Sciatic nerve (tissue), 2 donors: ENCODE data around the gene DRD2. TPM values are rescaled to one million over a fixed set of nuclear protein-coding genes. Genes with fewer than 3 reads are reported as not detected.
"Not testable (repeated sequence)": the region's sequence is repeated elsewhere in the genome, so short reads cannot be mapped to it uniquely, and the experiment has no call there.

Experiments used
- ATAC-seq: fragments of 200-7000 bp; cut with Tn5 transposase; one replicate; pipeline ENCODE4 v1.9.1; 2020; ENCODE audit warnings: mild to moderate bottlenecking, moderate library complexity
- DNase-seq: peaks from one replicate; pipeline ENCODE4 v3.0.0-alpha.2; 2020; ENCODE audit warnings: low spot score
- intact Hi-C: fragments of 100-400 bp; cut with DNase I; formaldehyde crosslinking; loops from one replicate; pipeline ENCODE4 v1.14.2; 2022
- total RNA-seq: library from RNA; stranded (reverse); fragmentation: NEBNext Ultra II Directional; extraction: Animal tissue kit (Norgen Biotek cat#: 25700); gene quantifications from one replicate; pipeline ENCODE4 v1.2.1, GENCODE V29; 2021
- donor health status: DM: no; HTN: no; CAD: no.
- donor health status: DM: no; HTN: no; CAD: no.

DRD2 gene
- 0.71 TPM for total RNA-seq

GRCh38 chr11:113475160-113475761, at the start of gene DRD2:
Gene DRD2 (minus strand): TSS chr11:113475398. CDS start chr11:113424651, 50,747 bp downstream.
- intact Hi-C loops = no loop called here
- DNase-seq (no peak), ATAC-seq (no peak)

GRCh38 chr11:113523906-113524305, 48.7 kb upstream of the DRD2 start:
- intact Hi-C loops, ATAC-seq, DNase-seq: not testable (repeated sequence)

- no peak for DNase-seq
- ATAC-seq = no peak
- intact Hi-C loops = no loop called here
Observed at GRCh38 chr11:113521737-113522517, 46.7 kb upstream of the DRD2 start.

DNA sequence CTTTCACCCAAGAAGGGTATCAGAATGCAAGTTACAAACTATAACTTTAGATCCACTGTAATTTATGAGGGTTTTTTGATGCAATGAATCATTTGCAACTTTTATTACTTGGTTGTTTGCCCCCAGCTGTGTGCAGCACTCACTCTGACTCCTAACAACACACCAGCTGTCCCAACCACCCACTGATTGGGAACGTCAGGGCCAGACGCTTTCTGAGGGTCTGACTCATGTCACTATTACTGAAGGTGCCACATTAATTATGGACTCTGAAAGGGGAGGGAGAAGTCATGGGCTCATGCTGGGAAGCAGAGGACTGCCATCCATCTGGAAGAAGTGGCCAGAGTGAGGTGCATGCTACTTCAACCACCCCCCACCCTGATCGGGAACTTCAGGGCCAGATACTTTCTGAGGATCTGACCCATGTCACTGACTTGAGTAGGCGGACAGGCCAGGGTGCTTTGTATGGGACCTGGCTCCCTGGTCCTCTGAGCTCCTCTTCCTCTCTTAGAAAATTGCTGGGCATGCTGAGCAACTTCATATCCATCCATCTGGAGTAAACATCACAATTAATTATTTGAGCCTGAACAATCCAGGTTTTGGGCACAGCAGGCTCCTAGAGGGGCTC, 44.9 kb upstream of the DRD2 start:
- DNase-seq = no peak
- intact Hi-C loops = no loop called here

GRCh38 chr11:113518716-113519495, 43.7 kb upstream of the DRD2 start:
- DNase-seq (no peak), ATAC-seq (no peak)
- intact Hi-C loops = no loop called here

More for the DNA sequence above, 44.9 kb upstream of the DRD2 start:
- no peak for ATAC-seq

- DNase-seq (no peak), ATAC-seq (no peak)
- intact Hi-C loops = no loop called here
Observed at GRCh38 chr11:113517361-113517760, 42.2 kb upstream of the DRD2 start.

- intact Hi-C loops = no loop called here
- no peak for DNase-seq
- ATAC-seq = no peak
Observed at GRCh38 chr11:113514856-113515255, 39.7 kb upstream of the DRD2 start.

DNA sequence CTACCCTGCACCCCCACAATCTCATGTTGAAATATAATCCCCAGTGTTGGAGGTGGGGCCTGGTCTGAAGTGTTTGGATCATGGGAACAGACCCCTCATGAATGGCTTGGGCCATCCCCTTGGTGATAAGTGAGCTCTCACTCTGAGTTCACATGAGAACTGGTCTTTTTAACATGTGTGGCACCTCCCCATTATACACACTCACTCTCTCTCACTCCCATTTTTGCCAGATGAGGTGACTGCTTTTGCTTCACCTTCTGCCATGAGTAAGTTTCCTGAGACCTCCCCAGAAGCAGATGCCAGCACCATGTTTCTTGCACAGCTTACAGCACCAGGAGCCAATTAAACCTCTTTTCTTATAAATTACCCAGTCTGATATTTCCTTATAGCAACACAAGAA, 32.1 kb upstream of the DRD2 start:
- ATAC-seq (no peak), DNase-seq (no peak)
- intact Hi-C loops = no loop called here

- ATAC-seq (no peak), DNase-seq (no peak)
- intact Hi-C loops = no loop called here
Observed at GRCh38 chr11:113506893-113507292, 31.7 kb upstream of the DRD2 start.

DNA sequence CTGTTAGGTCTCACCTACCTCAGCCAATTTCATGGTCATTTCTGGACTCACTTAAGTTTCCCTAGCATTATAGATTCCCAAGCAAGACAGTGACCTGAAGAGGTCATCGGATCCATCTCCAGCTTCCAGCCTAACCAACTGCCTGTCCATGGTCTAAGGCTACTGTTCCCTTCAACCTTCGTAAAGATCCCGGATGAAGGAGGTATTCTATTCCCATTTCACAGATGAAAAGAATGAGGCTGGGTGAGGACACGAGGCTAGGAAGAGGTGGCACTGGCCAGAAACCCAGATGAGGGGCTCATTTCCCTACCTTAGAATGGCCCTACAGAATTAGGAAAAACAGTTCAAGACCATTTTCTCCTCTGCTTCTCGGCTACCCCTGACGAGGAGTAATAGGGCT, 31.3 kb upstream of the DRD2 start:
- ATAC-seq (no peak), DNase-seq (no peak)
- intact Hi-C loops = no loop called here

DNA sequence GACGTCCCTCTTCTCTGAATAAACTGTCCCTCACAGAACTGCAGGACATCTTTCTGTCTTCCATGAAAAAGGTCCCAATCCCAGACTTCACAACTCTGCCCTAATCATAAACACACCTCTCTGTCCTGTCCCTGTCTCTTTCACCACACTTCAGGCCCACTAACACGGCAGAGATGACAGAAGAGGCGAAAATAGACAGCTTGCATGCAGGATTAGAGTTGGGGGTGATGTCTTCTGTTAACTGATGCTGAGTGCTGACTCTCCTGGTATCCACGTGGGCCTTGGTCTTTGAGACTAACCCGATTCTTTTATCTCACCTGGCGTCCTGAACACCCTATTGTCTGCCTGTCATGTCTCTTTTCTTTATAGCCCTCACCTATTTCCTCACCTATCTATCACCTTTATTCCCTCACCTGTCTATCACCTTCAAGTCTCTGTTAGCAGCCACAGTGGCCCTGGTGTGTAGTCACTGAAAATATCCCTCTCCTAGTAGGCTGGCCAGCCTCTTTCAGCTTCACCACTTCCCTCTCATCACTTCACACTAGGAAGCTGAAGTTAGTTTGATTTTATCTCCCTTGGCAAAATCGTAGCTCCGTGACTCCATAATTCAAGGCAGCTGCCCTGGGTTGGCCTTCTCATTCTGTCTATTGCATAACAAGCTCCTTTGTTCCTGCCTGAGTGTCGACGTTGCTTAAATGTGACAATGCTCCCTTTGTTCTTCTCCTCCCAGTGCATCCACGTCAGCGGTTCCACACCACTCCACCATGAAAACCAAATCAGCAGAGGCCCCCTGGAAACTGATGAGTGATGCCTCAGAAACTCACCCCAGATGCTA, 30.6 kb upstream of the DRD2 start:
- peak; percentile 98 for ATAC-seq
- peak; percentile 61 for DNase-seq
- intact Hi-C loops = no loop called here

- ATAC-seq (no peak), DNase-seq (no peak)
- intact Hi-C loops = no loop called here
Observed at GRCh38 chr11:113505046-113505445, 29.8 kb upstream of the DRD2 start.

DNA sequence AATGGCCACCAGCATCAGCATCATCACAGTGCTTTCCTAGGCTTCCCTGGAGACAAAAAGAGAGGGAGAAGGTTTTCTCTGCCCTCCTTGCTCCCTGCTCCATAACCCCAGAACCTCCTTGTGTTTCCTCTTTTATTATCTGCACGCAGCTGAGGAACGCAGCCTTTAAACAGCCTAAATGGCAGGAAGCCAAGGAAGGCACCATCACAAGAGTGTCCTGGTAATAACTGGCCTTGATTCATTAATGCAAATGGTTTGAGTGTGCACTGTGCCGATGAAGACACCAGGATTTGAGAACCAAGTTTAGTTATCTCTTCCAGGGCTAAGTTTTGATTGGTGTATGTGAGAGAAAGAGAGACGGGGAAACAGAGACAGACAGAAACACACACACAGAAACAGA, 29.4 kb upstream of the DRD2 start:
- ATAC-seq (no peak), DNase-seq (no peak)
- intact Hi-C loops = no loop called here

DNA sequence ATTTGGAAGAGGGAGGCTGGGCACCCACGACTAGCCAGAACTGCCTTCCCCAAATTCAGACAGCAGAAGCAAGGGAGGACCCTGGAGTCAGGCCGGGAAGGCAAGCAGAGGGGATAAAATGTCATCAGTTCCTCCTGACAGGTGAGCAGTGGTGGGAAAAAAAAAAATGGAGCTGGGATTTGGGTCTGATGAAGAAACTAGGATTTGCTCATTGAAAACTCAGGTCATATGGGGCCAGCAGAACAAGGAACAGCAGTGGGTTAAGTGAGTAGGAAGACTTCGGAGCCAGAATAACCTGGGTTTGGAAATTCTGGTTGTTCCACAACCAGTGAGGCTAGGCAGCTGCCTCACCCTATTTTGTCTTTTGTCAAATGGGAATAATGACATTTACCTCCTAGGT, 28.9 kb upstream of the DRD2 start:
- no peak for ATAC-seq
- DNase-seq = no peak
- intact Hi-C loops = no loop called here

DNA sequence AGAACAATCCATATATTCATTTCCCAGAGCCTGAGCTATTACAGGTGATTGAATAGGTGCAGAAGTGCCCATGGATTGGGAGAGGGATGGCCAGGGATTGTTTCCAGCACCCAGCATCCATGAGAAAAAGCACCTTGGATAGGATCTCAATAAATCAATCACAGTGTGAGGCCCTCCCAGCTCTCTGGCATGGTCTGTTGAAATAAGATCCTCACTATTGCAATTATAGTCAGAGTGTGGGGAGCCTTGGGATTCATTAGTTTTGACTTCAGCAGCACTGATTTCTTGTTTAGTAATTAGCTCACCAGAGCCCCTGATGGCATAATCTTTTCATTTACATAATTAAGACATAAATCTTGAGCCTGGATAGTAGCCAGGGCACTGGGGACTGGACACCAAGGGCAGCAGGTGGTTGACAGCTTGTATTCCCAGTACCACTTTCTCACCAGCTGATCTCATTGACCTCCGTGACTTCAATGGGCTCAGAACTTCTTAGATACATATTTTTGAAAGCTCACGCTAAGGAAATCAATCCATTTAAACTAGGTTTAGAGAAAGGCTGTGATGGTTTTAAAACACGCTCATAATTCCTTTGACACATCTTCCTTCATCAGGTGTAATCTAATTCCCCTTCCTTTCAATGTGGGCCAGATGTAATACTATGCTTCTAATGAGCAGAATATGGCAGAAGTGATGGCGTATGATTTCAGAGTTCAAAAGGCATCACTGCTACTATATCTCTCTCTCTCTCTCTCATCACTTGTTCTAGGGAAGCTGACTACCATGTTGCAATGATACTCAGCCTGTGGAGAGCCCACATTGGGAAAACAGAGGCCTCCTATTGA, 22.1 kb upstream of the DRD2 start:
- DNase-seq = no peak
- intact Hi-C loops = no loop called here
- ATAC-seq = no peak

DNA sequence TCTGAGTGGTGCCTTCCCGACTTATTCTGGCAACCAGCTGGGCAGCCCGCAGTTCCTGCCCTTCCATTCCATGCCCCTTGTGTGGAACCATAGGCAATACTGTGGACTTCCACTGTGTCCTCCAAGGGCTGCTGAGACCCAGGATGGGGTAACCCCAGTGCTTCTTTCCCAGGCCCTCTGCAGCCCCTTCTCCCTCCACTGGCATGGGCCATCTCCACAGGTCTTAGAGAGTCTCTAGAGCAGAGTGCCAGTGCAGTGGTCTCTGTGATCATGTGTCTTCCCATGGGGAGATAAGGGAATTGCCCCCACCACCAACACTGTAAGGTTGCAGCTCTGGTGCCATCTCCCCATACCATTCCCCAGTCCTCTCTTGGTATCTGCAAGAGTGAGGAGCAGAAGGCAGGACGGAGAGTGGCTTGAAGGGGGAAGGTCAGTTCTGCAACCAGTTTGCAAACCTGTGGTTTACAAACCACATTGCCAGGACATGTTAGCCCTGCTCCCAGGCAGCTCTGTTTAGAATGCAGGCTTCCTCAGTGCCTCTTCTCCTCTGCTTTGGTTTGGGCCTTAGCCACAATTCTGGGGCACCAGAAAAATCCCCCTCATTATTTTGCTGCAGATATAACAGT, 20.9 kb upstream of the DRD2 start:
- ATAC-seq (no peak), DNase-seq (no peak)
- intact Hi-C loops = no loop called here

DNA sequence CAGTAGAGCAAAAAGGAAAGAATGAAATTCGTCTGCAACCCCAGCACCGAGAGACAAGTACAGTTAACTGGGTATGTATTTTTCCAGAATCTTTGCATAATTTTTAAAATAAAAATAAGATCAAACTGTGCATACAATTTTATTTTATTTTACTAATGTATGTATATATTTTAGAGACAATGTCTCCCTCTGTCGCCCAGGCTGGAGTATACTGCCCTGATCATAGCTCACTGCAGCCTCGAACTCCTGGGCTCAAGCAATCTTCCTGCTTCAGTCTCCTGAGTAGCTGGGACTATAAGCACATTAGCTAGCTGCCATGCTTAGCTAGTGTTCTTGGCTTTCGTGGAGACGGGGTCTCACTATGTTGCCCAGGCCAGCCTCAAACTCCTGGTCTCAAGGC, 18.8 kb upstream of the DRD2 start:
- ATAC-seq (no peak), DNase-seq (no peak)
- intact Hi-C loops = no loop called here

GRCh38 chr11:113493206-113493605, 18.0 kb upstream of the DRD2 start:
- ATAC-seq = no peak

More at GRCh38 chr11:113493206-113493605, 18.0 kb upstream of the DRD2 start:
- DNase-seq = no peak
- intact Hi-C loops = no loop called here
